H9 (cell line): ENCODE results near the gene JRKL. TPM values are rescaled to one million over a fixed set of nuclear protein-coding genes. Genes with fewer than 3 reads are reported as not detected.

ENCODE experiments used
- DNase-seq: peaks from one replicate; pipeline ENCODE4 v3.0.0-alpha.2; 2017
- H2AFZ ChIP-seq: one replicate; pipeline ENCODE4 v1.6.1; 2013; ENCODE audit warnings: mild to moderate bottlenecking, low read length, control low read depth, moderate library complexity
- H2AK5ac ChIP-seq: 2 replicates; pipeline ENCODE4 v1.6.1; 2013; ENCODE audit warnings: low read length, control low read depth, mixed read lengths; ENCODE audit not compliant: insufficient read length
- H2BK120ac ChIP-seq: one replicate; pipeline ENCODE4 v1.6.1; 2013; ENCODE audit warnings: low read depth, mild to moderate bottlenecking, low read length, control low read depth, inconsistent platforms; ENCODE audit not compliant: poor library complexity, severe bottlenecking
- H2BK12ac ChIP-seq: 2 replicates; pipeline ENCODE4 v1.6.1; 2013; ENCODE audit warnings: low read length, control low read depth, mixed read lengths, low read depth; ENCODE audit not compliant: insufficient read length
- H2BK15ac ChIP-seq: 2 replicates; pipeline ENCODE4 v1.6.1; 2013; ENCODE audit warnings: low read depth, low read length, control low read depth
- H2BK20ac ChIP-seq: one replicate; pipeline ENCODE4 v1.6.1; 2013; ENCODE audit warnings: low read depth, mild to moderate bottlenecking, low read length, control low read depth, inconsistent platforms; ENCODE audit not compliant: poor library complexity, severe bottlenecking
- H2BK5ac ChIP-seq: 2 replicates; pipeline ENCODE4 v1.6.1; 2013; ENCODE audit warnings: low read length, control low read depth, mixed read lengths; ENCODE audit not compliant: insufficient read length
- H3K14ac ChIP-seq: 2 replicates; pipeline ENCODE4 v1.6.1; 2013; ENCODE audit warnings: low read length, control low read depth; ENCODE audit not compliant: insufficient read depth
- H3K18ac ChIP-seq: 2 replicates; pipeline ENCODE4 v1.6.1; 2013; ENCODE audit warnings: low read depth, mild to moderate bottlenecking, mixed read lengths, low read length, control low read depth; ENCODE audit not compliant: insufficient read length
- H3K23ac ChIP-seq: 2 replicates; pipeline ENCODE4 v1.6.1; 2013; ENCODE audit warnings: low read length, control low read depth, mixed read lengths, low read depth; ENCODE audit not compliant: insufficient read length
- H3K23me2 ChIP-seq: 2 replicates; pipeline ENCODE4 v1.6.1; 2013; ENCODE audit warnings: low read depth, mild to moderate bottlenecking, mixed read lengths, low read length, control low read depth; ENCODE audit not compliant: insufficient read length, poor library complexity, severe bottlenecking
- H3K27ac ChIP-seq: 2 replicates; pipeline ENCODE4 v1.5.1; 2013; ENCODE audit warnings: low read length, control low read depth, mixed read lengths, low read depth; ENCODE audit not compliant: insufficient read length
- H3K27me3 ChIP-seq: 2 replicates; pipeline ENCODE4 v1.6.1; 2013; ENCODE audit warnings: low read length, control low read depth, inconsistent platforms; ENCODE audit not compliant: insufficient read depth
- H3K4ac ChIP-seq: 2 replicates; pipeline ENCODE4 v1.6.1; 2013; ENCODE audit warnings: low read depth, mild to moderate bottlenecking, control low read depth, inconsistent platforms, low read length, moderate library complexity
- H3K4me1 ChIP-seq: 2 replicates; pipeline ENCODE4 v1.6.1; 2013; ENCODE audit warnings: low read length, control low read depth, inconsistent platforms; ENCODE audit not compliant: insufficient read depth
- H3K4me2 ChIP-seq: 2 replicates; pipeline ENCODE4 v1.6.1; 2013; ENCODE audit warnings: low read length, control low read depth, mixed read lengths; ENCODE audit not compliant: insufficient read length, insufficient read depth
- H3K56ac ChIP-seq: 2 replicates; pipeline ENCODE4 v1.6.1; 2013; ENCODE audit warnings: low read depth, mild to moderate bottlenecking, mixed read lengths, low read length, control low read depth; ENCODE audit not compliant: insufficient read length
- H3K79me1 ChIP-seq: 2 replicates; pipeline ENCODE4 v1.6.1; 2013; ENCODE audit warnings: low read depth, mild to moderate bottlenecking, moderate library complexity, low read length, control low read depth, inconsistent platforms; ENCODE audit not compliant: insufficient read depth, poor library complexity, severe bottlenecking
- H3K79me2 ChIP-seq: 2 replicates; pipeline ENCODE4 v1.6.1; 2013; ENCODE audit warnings: low read length, control low read depth, inconsistent platforms; ENCODE audit not compliant: insufficient read depth
- H3K9ac ChIP-seq: 2 replicates; pipeline ENCODE4 v1.6.1; 2013; ENCODE audit warnings: low read length, control low read depth, mixed read lengths; ENCODE audit not compliant: insufficient read length; ENCODE audit errors: extremely low read depth
- H3K9me3 ChIP-seq: one replicate; pipeline ENCODE4 v1.6.1; 2013; ENCODE audit warnings: low read depth, low read length, inconsistent platforms; ENCODE audit not compliant: control insufficient read depth
- H3T11ph ChIP-seq: one replicate; pipeline ENCODE4 v1.6.1; 2013; ENCODE audit warnings: mild to moderate bottlenecking, low read length, control low read depth, inconsistent platforms
- H4K20me1 ChIP-seq: one replicate; pipeline ENCODE4 v1.6.1; 2013; ENCODE audit not compliant: control insufficient read depth, insufficient read length, insufficient read depth
- H4K5ac ChIP-seq: 2 replicates; pipeline ENCODE4 v1.6.1; 2013; ENCODE audit warnings: low read depth, mild to moderate bottlenecking, mixed read lengths, low read length, control low read depth; ENCODE audit not compliant: insufficient read length
- H4K8ac ChIP-seq: replicated peaks from 2 replicates; pipeline ENCODE4 v1.6.1; 2013; ENCODE audit warnings: low read length, control low read depth, mixed read lengths, low read depth; ENCODE audit not compliant: insufficient read length
- H4K91ac ChIP-seq: 2 replicates; pipeline ENCODE4 v1.6.1; 2013; ENCODE audit warnings: low read depth, mild to moderate bottlenecking, moderate library complexity, mixed read lengths, low read length, control low read depth; ENCODE audit not compliant: insufficient read length
- H3K27ac Mint-ChIP-seq, 3 experiments: 2 replicates in 2 of 3; 3 replicates in 1 of 3; pipeline ENCODE4 v1.8.0; 2020 to 2021; ENCODE audit warnings: mixed read lengths in 3 of 3, mild to moderate bottlenecking in 1 of 3, moderate library complexity in 1 of 3
- H3K27me3 Mint-ChIP-seq: 2 replicates; pipeline ENCODE4 v1.8.0; 2021; ENCODE audit warnings: low read depth, mild to moderate bottlenecking, moderate library complexity, mixed read lengths
- H3K36me3 Mint-ChIP-seq, 3 experiments: 2 replicates in 2 of 3; 3 replicates in 1 of 3; pipeline ENCODE4 v1.8.0; 2020 to 2021; ENCODE audit warnings: low read depth in 3 of 3, mixed read lengths in 3 of 3; ENCODE audit not compliant: insufficient read depth in 1 of 3
- H3K4me1 Mint-ChIP-seq, 2 experiments: 2 replicates each; pipeline ENCODE4 v1.8.0; 2020; ENCODE audit warnings: mixed read lengths in 2 of 2
- H3K4me3 Mint-ChIP-seq, 2 experiments: 2 replicates in 1 of 2; 3 replicates in 1 of 2; pipeline ENCODE4 v1.8.0; 2020 to 2021; ENCODE audit warnings: mild to moderate bottlenecking in 2 of 2, mixed read lengths in 2 of 2, moderate library complexity in 1 of 2
- H3K9me3 Mint-ChIP-seq, 2 experiments: 2 replicates in 1 of 2; 3 replicates in 1 of 2; pipeline ENCODE4 v1.8.0; 2020; ENCODE audit warnings: mild to moderate bottlenecking in 2 of 2, mixed read lengths in 2 of 2, moderate library complexity in 1 of 2
- CTCF ChIP-seq: fragments of 200-600 bp; sonication (generic); conservative IDR thresholded peaks from 3 replicates; pipeline ENCODE4 v1.8.0; 2021; ENCODE audit warnings: antibody characterized with exemption, mild to moderate bottlenecking
- WGBS: extraction: QIAGEN DNeasy Blood & Tissue Kit; methylation state at CpG from one replicate; pipeline ENCODE4 v1.1.7; 2013; ENCODE audit warnings: missing lambda C conversion rate, low lambda C conversion rate, mixed read lengths; ENCODE audit not compliant: insufficient read length; ENCODE audit errors: extremely low coverage; 5-methylcytosine and 5-hydroxymethylcytosine counted together
- total RNA-seq: library from RNA; stranded (reverse); gene quantifications from 2 replicates; pipeline ENCODE4 v1.2.1, GENCODE V29; 2021

Gene JRKL
- total RNA-seq, 1 experiment from 2014 or later, result 3.6 TPM

- no peak overlapping the region for H2BK15ac ChIP-seq
- no peaks in the 10 kb centered on the region for H4K20me1 ChIP-seq
Measured at GRCh38 chr11:96385187-96385586, 4.6 kb upstream of the JRKL start.

More at GRCh38 chr11:96385187-96385586, 4.6 kb upstream of the JRKL start:
- peaks cover 6% of the 10 kb centered on the region for H3K23me2 ChIP-seq
- H3K4me1 ChIP-seq, result no peaks in the 10 kb centered on the region
- H3K79me1 ChIP-seq, result peaks cover 2% of the 10 kb centered on the region
- TF ChIP-seq CTCF, result no peak
- no peaks in the 10 kb centered on the region for H3K9me3 ChIP-seq
- no peak overlapping the region for H3T11ph ChIP-seq
- H3K9ac ChIP-seq, result no peak overlapping the region
- no CpG with 5 or more reads among the region's 2 CpGs for WGBS
- H2AFZ ChIP-seq, result no peak overlapping the region
- Mint-ChIP-seq H3K9me3 (peaks cover 0 to under 1% of the 10 kb centered on the region in 2 experiments; a peak in 1 of 5 replicates), H3K27ac (no peak overlapping the region), H3K4me1 (peaks cover 8 to 9% of the 10 kb centered on the region in 2 experiments), H3K4me3 (no peak overlapping the region), H3K36me3 (peaks cover 2 to 9% (median 8%) of the 10 kb centered on the region in 3 experiments; a peak in 5 of 7 replicates), H3K27me3 (no peaks in the 10 kb centered on the region)
- no peak overlapping the region for H4K91ac ChIP-seq
- no peak overlapping the region for H2AK5ac ChIP-seq
- no peak overlapping the region for H2BK5ac ChIP-seq
- no peak overlapping the region for H2BK20ac ChIP-seq
- no peak overlapping the region for H3K27ac ChIP-seq
- H4K8ac ChIP-seq, result no peak overlapping the region
- DNase-seq, result no peak
- no peak overlapping the region for H3K14ac ChIP-seq
- H3K56ac ChIP-seq, result no peak overlapping the region
- H4K5ac ChIP-seq, result no peak overlapping the region
- H3K4ac ChIP-seq, result no peak overlapping the region
- no peaks in the 10 kb centered on the region for H3K27me3 ChIP-seq
- no peak overlapping the region for H2BK12ac ChIP-seq
- no peak overlapping the region for H3K18ac ChIP-seq
- no peak overlapping the region for H2BK120ac ChIP-seq
- H3K4me2 ChIP-seq, result no peak overlapping the region
- H3K23ac ChIP-seq, result no peak overlapping the region
- no peaks in the 10 kb centered on the region for H3K79me2 ChIP-seq
